ENCODE results near the gene NTNG2.
A peak's percentile ranks its signal among the peaks of the same experiment; 100 is the strongest.
"Not testable (repeated sequence)": the region's sequence is repeated elsewhere in the genome, so short reads cannot be mapped to it uniquely, and the experiment has no call there.

NTNG2 gene

DNA sequence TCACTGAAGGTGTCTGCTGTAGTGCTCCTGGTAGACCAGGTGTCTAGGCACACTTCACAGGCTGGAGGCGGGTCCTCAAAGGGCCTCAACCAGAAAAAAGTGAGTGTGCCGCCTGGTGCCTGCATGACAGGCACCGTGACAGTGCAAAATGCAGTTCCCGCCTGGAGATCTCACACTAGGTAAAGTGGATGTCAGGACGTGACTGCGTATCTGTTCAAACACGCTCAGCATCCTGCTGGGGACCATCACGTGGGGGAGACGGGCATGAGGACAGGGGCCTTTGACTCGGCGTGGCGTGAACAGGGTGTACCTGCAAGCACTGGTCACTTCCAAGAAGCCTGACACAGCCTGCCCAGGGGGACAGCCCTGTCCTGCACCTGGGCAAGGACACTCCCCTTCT is 32.3 kb upstream of the NTNG2 start:
- Histone ChIP-seq H3K36me3 (ENCODE audit: control insufficient read depth, insufficient read depth, low read length) (no peaks in the 10 kb centered on the region), H3K27me3 (ENCODE audit: control insufficient read depth, insufficient read depth, low read length) (peaks cover 8% of the 10 kb centered on the region; the same call in 1 of the 2 replicates), H3K9ac (ENCODE audit: low read depth, low read length) (no peak overlapping the region), H3K4me3 (ENCODE audit: low read depth, low read length) (no peak overlapping the region), H3K9me3 (ENCODE audit: control insufficient read depth, insufficient read depth, low read length) (no peaks in the 10 kb centered on the region), H3K27ac (ENCODE audit: low read depth, low read length) (no peak overlapping the region), H3K4me1 (ENCODE audit: control insufficient read depth, insufficient read depth, low read length) (peaks cover 27% of the 10 kb centered on the region)

- not testable (repeated sequence) for H3K4me3 ChIP-seq (ENCODE audit: low read depth, low read length); H3K9ac ChIP-seq (ENCODE audit: low read depth, low read length); H3K36me3 ChIP-seq (ENCODE audit: control insufficient read depth, insufficient read depth, low read length); H3K27me3 ChIP-seq (ENCODE audit: control insufficient read depth, insufficient read depth, low read length); H3K4me1 ChIP-seq (ENCODE audit: control insufficient read depth, insufficient read depth, low read length); H3K9me3 ChIP-seq (ENCODE audit: control insufficient read depth, insufficient read depth, low read length); H3K27ac ChIP-seq (ENCODE audit: low read depth, low read length)
Observed at GRCh38 chr9:132134085-132134484, 27.8 kb upstream of the NTNG2 start.

DNA sequence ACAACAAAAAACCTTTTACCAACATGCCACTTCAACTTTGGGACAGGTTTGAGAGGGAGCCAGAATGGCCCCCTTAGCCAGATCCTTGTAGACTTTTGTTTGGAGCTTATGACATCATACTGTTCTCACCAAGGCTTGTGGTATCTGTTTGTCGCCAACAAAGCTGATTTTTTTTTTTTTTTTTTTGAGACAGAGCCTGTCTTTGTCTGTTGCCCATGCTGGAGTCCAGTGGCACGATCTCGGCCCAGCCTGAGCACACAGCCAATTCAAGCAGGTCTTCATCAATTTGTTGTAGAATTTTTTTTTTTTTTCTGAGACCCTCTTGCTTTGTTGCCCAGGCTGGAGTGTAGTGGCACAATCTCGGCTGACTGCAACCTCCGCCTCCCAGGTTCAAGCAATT is 26.4 kb upstream of the NTNG2 start:
- Histone ChIP-seq H3K4me3 (ENCODE audit: low read depth, low read length) (no peak overlapping the region), H3K27me3 (ENCODE audit: control insufficient read depth, insufficient read depth, low read length) (no peaks in the 10 kb centered on the region), H3K9ac (ENCODE audit: low read depth, low read length) (no peak overlapping the region), H3K27ac (ENCODE audit: low read depth, low read length) (no peak overlapping the region), H3K36me3 (ENCODE audit: control insufficient read depth, insufficient read depth, low read length) (no peaks in the 10 kb centered on the region), H3K4me1 (ENCODE audit: control insufficient read depth, insufficient read depth, low read length) (peaks cover 14% of the 10 kb centered on the region), H3K9me3 (ENCODE audit: control insufficient read depth, insufficient read depth, low read length) (no peaks in the 10 kb centered on the region)

DNA sequence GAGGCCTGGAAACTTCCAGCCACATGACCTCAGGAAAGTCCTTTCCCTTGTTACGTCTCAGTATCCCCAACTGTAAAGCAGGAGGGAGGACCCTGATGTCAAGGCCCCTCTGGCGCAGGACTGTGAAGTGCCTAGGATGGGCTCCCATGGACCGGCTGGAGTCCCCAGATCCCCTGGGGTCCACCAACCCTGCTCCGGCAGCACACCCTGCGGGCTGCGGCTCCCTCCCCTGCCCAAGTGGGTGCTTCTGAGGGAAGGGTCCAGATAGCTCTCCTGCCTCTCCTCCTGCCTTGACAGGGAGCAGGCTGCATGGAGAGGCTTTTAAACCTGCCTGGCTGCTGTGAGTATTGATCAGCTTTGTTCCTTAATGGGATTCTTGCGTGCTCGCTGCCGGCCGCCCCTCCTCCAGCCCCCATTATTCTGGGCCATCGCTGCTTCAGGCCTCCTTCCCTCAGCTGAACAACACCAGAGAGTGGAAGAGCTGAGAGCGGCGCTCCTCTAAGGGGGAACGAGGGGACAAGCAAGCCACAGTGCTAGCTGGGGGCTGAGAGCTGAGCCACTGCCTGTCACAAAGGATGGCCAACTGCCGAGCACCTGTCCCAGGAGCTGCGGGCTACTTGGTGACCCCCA is 25.6 kb upstream of the NTNG2 start:
- Histone ChIP-seq H3K9me3 (ENCODE audit: control insufficient read depth, insufficient read depth, low read length) (no peaks in the 10 kb centered on the region), H3K27me3 (ENCODE audit: control insufficient read depth, insufficient read depth, low read length) (no peaks in the 10 kb centered on the region), H3K9ac (ENCODE audit: low read depth, low read length) (no peak overlapping the region), H3K36me3 (ENCODE audit: control insufficient read depth, insufficient read depth, low read length) (no peaks in the 10 kb centered on the region), H3K4me1 (ENCODE audit: control insufficient read depth, insufficient read depth, low read length) (peaks cover 14% of the 10 kb centered on the region), H3K4me3 (ENCODE audit: low read depth, low read length) (no peak overlapping the region), H3K27ac (ENCODE audit: low read depth, low read length) (no peak overlapping the region)

GRCh38 chr9:132141344-132141947 is 20.4 kb upstream of the NTNG2 start:
- no peaks in the 10 kb centered on the region; the same call in 1 of the 2 replicates for H3K27me3 ChIP-seq (ENCODE audit: control insufficient read depth, insufficient read depth, low read length)
- H3K4me1 ChIP-seq (ENCODE audit: control insufficient read depth, insufficient read depth, low read length) = peaks cover 13% of the 10 kb centered on the region
- H3K36me3 ChIP-seq (ENCODE audit: control insufficient read depth, insufficient read depth, low read length) = no peaks in the 10 kb centered on the region
- peak overlapping the region; percentile 15 for H3K27ac ChIP-seq (ENCODE audit: low read depth, low read length)
- peak overlapping the region; percentile 63 for H3K4me3 ChIP-seq (ENCODE audit: low read depth, low read length)
- no peaks in the 10 kb centered on the region for H3K9me3 ChIP-seq (ENCODE audit: control insufficient read depth, insufficient read depth, low read length)
- peak overlapping the region; percentile 26; the same call in 1 of the 2 replicates for H3K9ac ChIP-seq (ENCODE audit: low read depth, low read length)

DNA sequence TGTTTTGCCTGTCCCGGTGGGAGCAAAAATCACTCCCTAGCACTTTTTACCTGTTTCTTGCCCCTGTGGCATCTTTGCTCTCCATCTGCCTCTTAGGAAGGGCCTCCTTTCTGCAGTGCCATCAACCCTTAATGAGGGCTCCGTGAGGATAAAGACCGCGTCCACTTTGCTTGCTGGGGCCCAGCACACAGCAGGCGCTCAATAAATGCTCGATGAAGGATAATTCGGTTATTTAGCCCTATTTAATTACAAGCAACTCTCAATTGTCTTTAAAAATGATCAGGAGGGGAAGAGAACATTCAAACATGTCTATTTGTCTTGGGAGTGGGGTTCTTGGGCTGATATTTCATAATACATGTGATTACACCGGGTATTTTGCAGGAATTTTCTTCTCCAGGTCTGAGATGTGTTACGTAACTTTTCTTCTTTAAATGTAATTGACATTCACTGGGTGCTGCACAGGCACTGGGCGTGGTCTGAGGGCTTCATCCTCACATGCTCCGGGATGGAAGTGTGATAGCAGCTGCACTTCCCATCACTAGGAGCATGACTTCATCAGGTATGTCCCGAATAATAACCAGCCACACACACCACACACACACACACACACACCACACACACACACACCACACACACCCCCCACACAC is 19.8 kb upstream of the NTNG2 start:
- Histone ChIP-seq H3K27ac (ENCODE audit: low read depth, low read length) (peak overlapping the region; percentile 15), H3K9ac (ENCODE audit: low read depth, low read length) (0 out of 2 replicates have a peak overlapping the region, but pooled peaks have one; percentile 26), H3K27me3 (ENCODE audit: control insufficient read depth, insufficient read depth, low read length) (no peaks in the 10 kb centered on the region; the same call in 1 of the 2 replicates), H3K4me3 (ENCODE audit: low read depth, low read length) (peak overlapping the region; percentile 63), H3K36me3 (ENCODE audit: control insufficient read depth, insufficient read depth, low read length) (no peaks in the 10 kb centered on the region), H3K4me1 (ENCODE audit: control insufficient read depth, insufficient read depth, low read length) (peaks cover 9% of the 10 kb centered on the region), H3K9me3 (ENCODE audit: control insufficient read depth, insufficient read depth, low read length) (no peaks in the 10 kb centered on the region)

- H3K27me3 ChIP-seq (ENCODE audit: control insufficient read depth, insufficient read depth, low read length) = no peaks in the 10 kb centered on the region; the same call in 1 of the 2 replicates
- no peaks in the 10 kb centered on the region for H3K36me3 ChIP-seq (ENCODE audit: control insufficient read depth, insufficient read depth, low read length)
- no peaks in the 10 kb centered on the region for H3K9me3 ChIP-seq (ENCODE audit: control insufficient read depth, insufficient read depth, low read length)
- no peak overlapping the region for H3K9ac ChIP-seq (ENCODE audit: low read depth, low read length)
- H3K27ac ChIP-seq (ENCODE audit: low read depth, low read length) = no peak overlapping the region
- no peak overlapping the region for H3K4me3 ChIP-seq (ENCODE audit: low read depth, low read length)
- H3K4me1 ChIP-seq (ENCODE audit: control insufficient read depth, insufficient read depth, low read length) = peaks cover 9% of the 10 kb centered on the region
Observed at GRCh38 chr9:132142924-132143323, 18.9 kb upstream of the NTNG2 start.

- H3K27ac ChIP-seq (ENCODE audit: low read depth, low read length) = no peak overlapping the region
- H3K4me3 ChIP-seq (ENCODE audit: low read depth, low read length) = no peak overlapping the region
- no peaks in the 10 kb centered on the region for H3K36me3 ChIP-seq (ENCODE audit: control insufficient read depth, insufficient read depth, low read length)
- H3K27me3 ChIP-seq (ENCODE audit: control insufficient read depth, insufficient read depth, low read length) = no peaks in the 10 kb centered on the region; the same call in 1 of the 2 replicates
- H3K9ac ChIP-seq (ENCODE audit: low read depth, low read length) = no peak overlapping the region
- peaks cover 9% of the 10 kb centered on the region for H3K4me1 ChIP-seq (ENCODE audit: control insufficient read depth, insufficient read depth, low read length)
- H3K9me3 ChIP-seq (ENCODE audit: control insufficient read depth, insufficient read depth, low read length) = no peaks in the 10 kb centered on the region
Observed at GRCh38 chr9:132143359-132143758, 18.5 kb upstream of the NTNG2 start.

GRCh38 chr9:132144708-132145365 is 17.0 kb upstream of the NTNG2 start:
- Histone ChIP-seq H3K4me1 (ENCODE audit: control insufficient read depth, insufficient read depth, low read length) (peaks cover 6% of the 10 kb centered on the region), H3K27me3 (ENCODE audit: control insufficient read depth, insufficient read depth, low read length) (no peaks in the 10 kb centered on the region; the same call in 1 of the 2 replicates), H3K9ac (ENCODE audit: low read depth, low read length) (no peak overlapping the region), H3K4me3 (ENCODE audit: low read depth, low read length) (no peak overlapping the region), H3K27ac (ENCODE audit: low read depth, low read length) (no peak overlapping the region), H3K9me3 (ENCODE audit: control insufficient read depth, insufficient read depth, low read length) (no peaks in the 10 kb centered on the region), H3K36me3 (ENCODE audit: control insufficient read depth, insufficient read depth, low read length) (no peaks in the 10 kb centered on the region)

GRCh38 chr9:132146039-132146438 is 15.8 kb upstream of the NTNG2 start:
- no peak overlapping the region for H3K27ac ChIP-seq (ENCODE audit: low read depth, low read length)
- no peak overlapping the region for H3K9ac ChIP-seq (ENCODE audit: low read depth, low read length)
- no peaks in the 10 kb centered on the region for H3K9me3 ChIP-seq (ENCODE audit: control insufficient read depth, insufficient read depth, low read length)
- no peak overlapping the region for H3K4me3 ChIP-seq (ENCODE audit: low read depth, low read length)
- no peaks in the 10 kb centered on the region; the same call in 1 of the 2 replicates for H3K27me3 ChIP-seq (ENCODE audit: control insufficient read depth, insufficient read depth, low read length)
- no peaks in the 10 kb centered on the region for H3K4me1 ChIP-seq (ENCODE audit: control insufficient read depth, insufficient read depth, low read length)
- H3K36me3 ChIP-seq (ENCODE audit: control insufficient read depth, insufficient read depth, low read length) = no peaks in the 10 kb centered on the region

GRCh38 chr9:132146575-132146974 is 15.3 kb upstream of the NTNG2 start:
- no peaks in the 10 kb centered on the region; the same call in 1 of the 2 replicates for H3K27me3 ChIP-seq (ENCODE audit: control insufficient read depth, insufficient read depth, low read length)
- no peak overlapping the region for H3K9ac ChIP-seq (ENCODE audit: low read depth, low read length)

More at GRCh38 chr9:132146575-132146974, 15.3 kb upstream of the NTNG2 start:
- H3K27ac ChIP-seq (ENCODE audit: low read depth, low read length) = no peak overlapping the region
- no peaks in the 10 kb centered on the region for H3K9me3 ChIP-seq (ENCODE audit: control insufficient read depth, insufficient read depth, low read length)
- H3K36me3 ChIP-seq (ENCODE audit: control insufficient read depth, insufficient read depth, low read length) = no peaks in the 10 kb centered on the region
- no peaks in the 10 kb centered on the region for H3K4me1 ChIP-seq (ENCODE audit: control insufficient read depth, insufficient read depth, low read length)
- H3K4me3 ChIP-seq (ENCODE audit: low read depth, low read length) = no peak overlapping the region
